Thyroid gland (tissue), 4 donors: ENCODE results near the gene LMAN2L. TPM values are rescaled to one million over a fixed set of nuclear protein-coding genes. Genes with fewer than 3 reads are reported as not detected.

ENCODE experiments used
- DNase-seq, 2 donors: peaks; one replicate each; pipeline ENCODE4 v3.0.0-alpha.2; 2019
- H3K27ac ChIP-seq, 3 donors: fragments of 200-600 bp; sonication (generic); 1 replicate in 2 of 3; 2 replicates in 1 of 3; pipeline ENCODE4 v1.5.1; 2016 to 2019; ENCODE audit warnings: mild to moderate bottlenecking in 1 of 3, moderate library complexity in 1 of 3
- H3K27me3 ChIP-seq: fragments of 200-600 bp; sonication (generic); one replicate; pipeline ENCODE4 v1.5.1; 2019
- H3K36me3 ChIP-seq, 2 donors: fragments of 200-600 bp; sonication (generic); one replicate each; pipeline ENCODE4 v1.5.1; 2016 to 2019
- H3K4me1 ChIP-seq, 2 donors: fragments of 200-600 bp; sonication (generic); one replicate each; pipeline ENCODE4 v1.5.1; 2017 to 2019
- H3K4me3 ChIP-seq, 3 donors: fragments of 200-600 bp; sonication (generic); replicated peaks in 1 of 3; 1 replicate in 2 of 3; 2 replicates in 1 of 3; pipeline ENCODE4 v1.5.1; 2016; ENCODE audit warnings: mild to moderate bottlenecking in 1 of 3
- H3K9me3 ChIP-seq: fragments of 200-600 bp; sonication (generic); one replicate; pipeline ENCODE4 v1.5.1; 2017
- CTCF ChIP-seq, 6 experiments: fragments of 200-600 bp in 3 of 6; fragments of 450-650 bp in 3 of 6; sonication (generic) in 3 of 6; IDR thresholded peaks; one replicate each; pipeline ENCODE4 v1.5.1; 2016 to 2019; ENCODE audit warnings: antibody characterized with exemption in 6 of 6, mild to moderate bottlenecking in 2 of 6, inconsistent platforms in 1 of 6, moderate library complexity in 1 of 6
- POLR2A ChIP-seq, 2 donors: fragments of 450-650 bp; IDR thresholded peaks; one replicate each; pipeline ENCODE4 v1.6.1; 2017; ENCODE audit warnings: antibody characterized with exemption in 2 of 2, mild to moderate bottlenecking in 2 of 2, moderate library complexity in 1 of 2
- WGBS, 2 donors: methylation state at CpG; one replicate each; pipeline ENCODE4 v1.1.5; 2017; 5-methylcytosine and 5-hydroxymethylcytosine counted together
- intact Hi-C: fragments of 100-400 bp; cut with DNase I; formaldehyde crosslinking; loops from one replicate; pipeline ENCODE4 v1.15.1; 2023
- total RNA-seq, 4 donors: library from RNA; depleted of rRNA; stranded (reverse); fragments of >200 nt; gene quantifications; one replicate each; pipeline ENCODE4 v1.2.3, GENCODE V29; 2016

LMAN2L gene
- total RNA-seq, 4 donors from 2014 or later, result 22.8 to 32.9 (median 29.2) TPM

GRCh38 chr2:96661324-96661723 is 78.5 kb downstream of the LMAN2L start:
- Histone ChIP-seq H3K36me3 (no peaks in the 10 kb centered on the region), H3K9me3 (no peaks in the 10 kb centered on the region), H3K4me3 (no peak overlapping the region), H3K27ac (no peak overlapping the region), H3K4me1 (no peaks in the 10 kb centered on the region), H3K27me3 (no peaks in the 10 kb centered on the region)
- no peak for TF ChIP-seq CTCF (IDR thresholded peaks at IDR 0.05)
- no peak for TF ChIP-seq POLR2A (IDR thresholded peaks at IDR 0.05)
- WGBS, 2 donors, result 92% methylated on average over 6 of the region's 6 CpGs
- intact Hi-C loops, result no loop called here
- DNase-seq, result no peak

- Histone ChIP-seq H3K27me3 (no peaks in the 10 kb centered on the region), H3K9me3 (no peaks in the 10 kb centered on the region), H3K36me3 (no peaks in the 10 kb centered on the region), H3K4me3 (no peak overlapping the region), H3K27ac (no peak overlapping the region), H3K4me1 (no peaks in the 10 kb centered on the region)
- intact Hi-C loops, result no loop called here
- TF ChIP-seq CTCF (IDR thresholded peaks at IDR 0.05) (no peak), POLR2A (IDR thresholded peaks at IDR 0.05) (no peak)
- DNase-seq, result no peak
These were observed 83.3 kb downstream of the LMAN2L start for GRCh38 chr2:96656540-96656939.

Other genes starting within 250 kb of the LMAN2L start
- under 1 TPM in 1 of 4 donors, not detected in 3; 0.40 TPM for gene NEURL3, start 234.7 kb downstream of the LMAN2L start, total RNA-seq
- gene ARID5A, start 203.3 kb downstream of the LMAN2L start, total RNA-seq, result 10 to 100 TPM in 3 of 4 donors, 1 to 10 TPM in 1; 9.2 to 29.3 (median 20.0) TPM
- 10 to 100 TPM; 46.2 to 65.5 (median 55.8) TPM for gene KANSL3, start 101.8 kb downstream of the LMAN2L start, total RNA-seq
- gene FER1L5, start 97.3 kb downstream of the LMAN2L start, total RNA-seq, result 1 to 10 TPM in 1 of 4 donors, under 1 TPM in 3; 0.11 to 1.5 (median 0.34) TPM
- 1 to 10 TPM; 6.6 to 9.5 (median 7.7) TPM for gene CNNM4, start 20.8 kb upstream of the LMAN2L start, total RNA-seq
- 10 to 100 TPM; 18.2 to 22.8 (median 20.4) TPM for gene CNNM3, start 76.2 kb upstream of the LMAN2L start, total RNA-seq
- gene ANKRD23, start 104.0 kb upstream of the LMAN2L start, total RNA-seq, result 1 to 10 TPM; 3.0 to 8.2 (median 3.2) TPM
- gene ANKRD39, start 118.0 kb upstream of the LMAN2L start, total RNA-seq, result 10 to 100 TPM; 11.6 to 25.7 (median 14.1) TPM
- gene SEMA4C, start 130.0 kb upstream of the LMAN2L start, total RNA-seq, result 10 to 100 TPM; 14.5 to 21.7 (median 19.3) TPM
- gene FAM178B, start 246.5 kb upstream of the LMAN2L start, total RNA-seq, result not detected